Measurements from ENCODE around the gene MYL2. TPM values are rescaled to one million over a fixed set of nuclear protein-coding genes. Genes with fewer than 3 reads are reported as not detected.

MYL2 gene
- total RNA-seq, 1 experiment from 2014 or later, result not detected

DNA sequence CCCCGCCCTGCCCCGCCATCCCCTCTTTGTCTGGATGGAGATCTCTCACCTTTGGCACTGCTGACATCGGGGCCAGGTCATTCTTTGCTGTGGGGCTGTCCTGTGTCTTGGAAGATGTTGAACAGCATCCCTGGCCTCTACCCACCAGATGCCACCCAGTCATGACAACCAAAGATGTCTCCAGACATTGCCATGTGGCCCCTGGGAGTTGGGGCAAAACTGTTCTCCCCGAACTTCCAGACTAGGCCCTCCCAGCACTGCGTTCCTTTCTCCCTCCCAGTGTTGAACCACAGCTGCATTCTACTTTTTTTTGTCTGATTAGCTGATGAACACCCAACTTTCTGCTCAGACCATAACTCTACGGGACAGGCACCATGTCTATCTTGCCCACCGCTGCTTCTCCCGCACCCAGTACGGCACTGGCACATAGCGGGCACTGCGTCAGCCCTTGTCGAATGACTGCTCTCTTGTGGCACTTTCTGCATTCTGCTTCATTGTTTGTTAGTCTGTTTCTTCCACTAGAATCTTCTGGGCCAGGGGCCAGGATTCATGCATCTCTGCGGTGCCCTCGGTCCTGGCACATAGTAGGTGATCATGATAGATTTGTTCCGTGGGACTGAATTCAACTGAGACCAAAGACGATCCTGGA, 13.1 kb upstream of the MYL2 start:
- in situ Hi-C loops (cut with HindIII; ENCODE audit: low pct_unique_long_range_greater_than_20kb, low sequenced_read_pairs), result no loop called here
- no peak for DNase-seq (ENCODE audit: low read depth, low spot score)

DNA sequence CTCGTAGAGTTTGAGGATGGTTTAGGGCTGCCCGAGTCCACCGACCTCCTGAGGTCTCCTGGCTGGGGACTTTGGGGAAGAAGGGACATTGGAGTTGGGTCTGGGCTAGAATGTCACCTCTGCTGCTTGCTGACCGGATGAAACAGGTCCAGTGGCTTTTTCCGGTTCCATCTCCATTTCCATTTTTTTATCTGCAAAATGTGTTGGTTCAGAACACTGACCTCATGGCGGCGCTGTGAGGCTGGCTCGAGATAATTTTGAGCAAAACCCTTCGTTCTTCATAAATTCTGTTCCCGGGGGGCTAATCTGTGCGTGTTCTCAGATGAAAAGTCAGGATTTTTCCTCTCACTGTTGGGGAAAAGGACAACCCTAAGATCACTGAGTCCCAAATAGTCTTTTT, 11.7 kb upstream of the MYL2 start:
- in situ Hi-C loops (cut with HindIII; ENCODE audit: low pct_unique_long_range_greater_than_20kb, low sequenced_read_pairs), result no loop called here
- DNase-seq (ENCODE audit: low read depth, low spot score), result peak; percentile 42

DNA sequence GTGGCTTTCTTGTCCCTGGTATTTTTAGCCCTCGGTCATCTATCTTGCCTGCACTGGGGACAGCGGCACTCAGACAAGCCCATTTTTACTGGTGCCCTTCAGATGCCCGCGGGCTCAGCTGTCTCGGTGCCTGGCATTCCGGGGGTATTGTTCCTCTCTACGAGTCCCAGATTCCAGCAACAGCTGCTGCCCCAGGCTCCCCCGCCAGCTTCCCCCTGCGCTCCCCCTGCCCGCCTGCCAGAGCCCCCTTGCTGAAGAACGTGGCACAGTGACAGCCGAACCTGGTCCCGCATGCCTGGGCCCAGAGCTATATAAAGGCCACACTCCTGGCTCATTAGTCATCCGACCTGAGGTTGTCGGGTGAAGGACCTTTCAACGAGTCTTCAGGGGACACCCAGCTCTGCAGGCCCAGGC, 10.9 kb upstream of the MYL2 start:
- no peak for DNase-seq (ENCODE audit: low read depth, low spot score)
- in situ Hi-C loops (cut with HindIII; ENCODE audit: low pct_unique_long_range_greater_than_20kb, low sequenced_read_pairs), result no loop called here

DNA sequence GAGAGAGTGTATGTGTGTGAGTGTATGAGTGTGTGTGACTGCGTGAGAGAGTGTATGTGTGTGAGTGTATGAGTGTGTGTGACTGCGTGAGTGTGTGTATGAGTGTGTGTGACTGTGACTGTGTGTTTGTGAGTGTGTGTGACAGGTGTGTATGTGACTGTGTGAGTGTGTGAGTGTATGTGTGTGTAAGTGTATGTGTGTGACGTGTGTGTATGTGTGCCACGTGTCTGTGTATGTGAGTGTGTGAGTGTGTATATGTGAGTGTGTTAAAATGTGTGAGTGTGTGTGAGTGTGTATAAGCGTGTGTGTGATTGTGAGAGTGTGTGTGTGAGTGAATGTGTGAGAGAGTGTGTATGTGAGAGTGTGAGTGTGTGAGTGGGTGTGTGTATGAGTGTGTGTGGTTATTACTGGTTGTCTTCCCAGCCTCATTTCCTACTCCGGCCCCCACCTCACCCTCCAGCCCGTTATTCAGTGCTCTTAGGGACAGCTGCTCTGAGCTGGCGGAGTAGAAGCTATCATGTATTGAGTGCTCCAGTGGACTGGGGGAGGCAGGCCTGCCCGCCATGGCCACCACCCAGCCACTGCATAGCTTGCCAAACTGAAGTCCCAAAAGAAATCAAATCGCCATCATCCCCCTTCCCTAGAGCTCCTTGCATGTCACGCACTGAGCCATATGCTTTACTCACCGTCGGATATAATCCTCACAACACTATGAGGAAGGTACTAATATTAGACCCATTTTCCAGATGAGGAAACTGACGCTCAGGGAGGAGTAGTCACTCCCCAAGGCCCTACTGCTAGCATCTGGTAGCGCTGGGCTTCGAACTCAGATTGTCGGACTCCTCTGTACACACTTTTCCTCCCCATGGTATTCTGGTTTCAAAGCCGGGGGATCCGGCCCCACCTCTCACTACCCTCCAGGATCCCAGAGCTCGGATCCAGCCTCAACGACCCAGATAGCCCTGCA, 10.3 kb upstream of the MYL2 start:
- in situ Hi-C loops (cut with HindIII; ENCODE audit: low pct_unique_long_range_greater_than_20kb, low sequenced_read_pairs), result no loop called here
- no peak for DNase-seq (ENCODE audit: low read depth, low spot score)

DNA sequence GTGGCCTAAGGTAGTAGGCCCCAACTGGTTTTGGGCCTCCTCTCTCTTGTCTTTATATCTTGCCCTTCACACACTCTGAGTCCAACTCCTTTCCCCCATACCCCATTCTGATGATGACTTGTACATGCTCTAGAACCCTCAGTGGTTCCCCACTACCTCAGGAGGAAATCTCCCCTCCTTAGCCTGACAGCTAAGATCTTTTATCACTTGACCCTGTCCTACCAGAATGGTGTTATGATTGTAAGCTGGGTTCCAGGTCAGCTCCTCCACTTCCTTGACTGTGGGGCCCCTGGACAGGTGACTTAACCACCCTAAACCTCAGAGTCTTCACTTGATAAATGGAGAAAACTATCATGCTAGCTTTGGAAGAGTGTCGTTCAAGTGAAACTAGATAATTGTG, 9.4 kb upstream of the MYL2 start:
- no peak for DNase-seq (ENCODE audit: low read depth, low spot score)
- in situ Hi-C loops (cut with HindIII; ENCODE audit: low pct_unique_long_range_greater_than_20kb, low sequenced_read_pairs), result no loop called here

DNA sequence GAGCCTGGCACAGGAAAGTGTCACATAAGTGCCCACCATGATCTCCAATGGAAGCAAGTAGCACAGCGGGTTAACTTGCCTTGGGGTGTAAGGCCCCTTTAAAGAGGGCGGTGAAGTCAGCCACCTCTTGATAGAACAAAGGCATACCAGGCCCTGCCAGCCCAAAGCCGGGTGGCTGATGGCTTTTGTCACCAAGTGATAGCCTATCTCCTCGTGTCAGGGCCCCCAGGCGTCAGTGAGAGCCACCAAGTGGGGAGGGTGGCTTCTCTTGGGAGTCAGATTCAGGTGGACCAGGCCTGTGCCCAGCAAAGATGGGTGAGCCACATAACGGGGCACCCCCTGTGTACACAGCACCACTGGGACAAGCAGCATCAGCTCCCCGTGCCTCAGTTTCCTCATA, 8.3 kb upstream of the MYL2 start:
- no peak for DNase-seq (ENCODE audit: low read depth, low spot score)
- in situ Hi-C loops (cut with HindIII; ENCODE audit: low pct_unique_long_range_greater_than_20kb, low sequenced_read_pairs), result no loop called here

DNA sequence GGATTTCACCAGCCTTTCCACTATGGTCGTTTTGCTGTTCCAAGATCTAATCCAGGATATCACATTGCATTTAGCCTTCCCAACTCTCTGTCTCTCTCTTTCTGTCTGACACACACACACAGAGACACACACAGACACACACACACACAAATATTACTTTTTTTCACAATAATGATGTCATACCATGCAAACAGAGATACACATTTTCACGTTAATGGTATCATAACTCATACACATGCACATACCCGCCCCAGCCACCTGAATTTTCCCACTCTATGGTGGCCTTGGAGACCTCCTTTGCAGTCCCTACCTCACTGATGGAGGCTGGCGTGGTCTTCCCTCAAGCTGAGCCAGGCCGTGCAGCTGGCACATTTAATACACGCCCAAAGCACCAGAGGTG, 7.2 kb upstream of the MYL2 start:
- in situ Hi-C loops (cut with HindIII; ENCODE audit: low pct_unique_long_range_greater_than_20kb, low sequenced_read_pairs), result no loop called here
- no peak for DNase-seq (ENCODE audit: low read depth, low spot score)

DNA sequence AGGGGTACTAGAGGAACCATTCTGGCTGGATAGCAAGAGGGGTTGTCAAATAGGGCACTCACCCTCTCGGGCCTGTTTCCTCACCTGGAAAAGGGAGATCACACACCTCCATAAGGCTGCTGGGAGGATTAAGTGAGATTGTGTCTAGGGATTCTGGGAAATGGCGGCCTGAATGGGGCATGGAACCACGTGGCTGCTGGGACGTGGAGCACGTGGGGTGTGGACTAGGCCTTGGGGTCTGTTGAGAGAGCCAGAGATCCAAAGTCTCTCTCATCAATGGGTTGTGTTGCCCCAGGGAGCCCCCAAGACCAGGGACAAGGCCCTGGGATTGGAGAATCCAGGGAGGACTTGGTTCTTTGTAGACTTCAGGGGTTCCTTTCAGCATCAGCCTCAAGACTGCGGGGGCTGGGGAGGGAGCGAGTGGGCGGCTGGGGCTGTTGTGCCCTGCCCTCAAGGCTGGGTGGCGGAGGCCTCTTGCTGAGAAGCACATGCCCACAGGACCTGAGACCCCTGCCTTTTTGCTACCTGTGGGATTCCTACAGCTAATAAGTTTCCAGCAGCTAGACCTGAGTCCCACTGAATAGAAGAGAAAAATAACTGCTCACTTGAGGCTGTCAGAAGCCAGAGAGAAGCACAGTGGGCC, 3.4 kb upstream of the MYL2 start:
- in situ Hi-C loops (cut with HindIII; ENCODE audit: low pct_unique_long_range_greater_than_20kb, low sequenced_read_pairs), result no loop called here

DNA sequence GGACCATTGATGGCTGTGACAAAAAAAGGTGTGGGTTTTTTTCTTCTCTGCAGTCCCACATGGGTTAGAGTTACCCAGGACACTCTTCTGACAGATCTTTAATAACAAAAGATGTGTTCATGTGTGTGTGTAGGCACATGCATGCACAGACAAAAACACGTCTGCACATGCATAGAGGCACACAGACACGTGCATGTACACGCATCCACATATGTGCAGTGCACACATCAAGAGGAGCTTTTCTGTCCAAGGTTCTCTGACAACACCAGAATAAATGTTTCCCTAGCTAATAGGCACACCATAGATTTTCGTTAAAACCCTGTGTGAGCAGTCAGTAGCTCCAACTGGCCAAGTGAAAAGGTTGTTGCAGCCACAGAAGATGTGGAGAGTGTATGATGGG, 2.8 kb upstream of the MYL2 start:
- in situ Hi-C loops (cut with HindIII; ENCODE audit: low pct_unique_long_range_greater_than_20kb, low sequenced_read_pairs), result no loop called here
- DNase-seq (ENCODE audit: low read depth, low spot score), result no peak

More for the DNA sequence above, 3.4 kb upstream of the MYL2 start:
- DNase-seq (ENCODE audit: low read depth, low spot score), result no peak

DNA sequence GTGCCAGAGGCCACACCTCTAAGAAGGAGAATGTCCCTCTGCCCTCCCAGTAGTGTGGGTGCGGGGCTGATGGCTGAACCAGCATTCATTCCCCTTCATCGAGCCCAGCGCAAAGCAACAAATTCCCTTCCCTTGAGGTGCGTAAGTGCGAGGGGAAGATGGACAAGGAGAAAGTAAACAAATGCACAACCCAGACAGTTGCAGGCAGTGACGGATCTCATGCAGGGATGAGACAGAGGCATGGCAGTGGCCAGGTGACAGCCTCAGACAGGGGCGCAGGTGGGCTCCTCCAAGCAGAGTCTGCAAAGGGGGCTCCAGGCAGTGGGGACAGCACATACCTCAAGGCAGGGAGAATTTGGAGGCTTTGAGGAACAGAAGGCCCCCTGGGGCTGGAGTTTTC, 2.3 kb upstream of the MYL2 start:
- in situ Hi-C loops (cut with HindIII; ENCODE audit: low pct_unique_long_range_greater_than_20kb, low sequenced_read_pairs), result no loop called here
- no peak for DNase-seq (ENCODE audit: low read depth, low spot score)

DNA sequence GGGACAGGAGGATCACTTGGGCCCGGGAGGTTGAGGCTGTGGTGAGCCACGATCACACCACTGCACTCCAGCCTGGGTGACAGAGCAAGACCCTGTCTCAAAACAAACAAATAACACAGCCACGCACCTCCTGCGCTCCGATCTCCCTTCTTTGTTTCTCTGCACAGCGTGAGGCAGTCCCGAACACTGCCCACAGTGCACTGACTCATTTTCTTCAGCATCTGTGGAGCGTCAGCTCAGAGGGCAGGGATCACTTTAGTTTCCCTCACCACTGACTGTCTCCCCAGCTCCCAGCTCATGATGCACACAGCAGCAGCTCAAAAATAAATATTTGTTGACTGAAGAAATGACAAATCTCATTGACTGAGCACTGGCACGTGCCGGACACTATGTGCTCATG, 883 bp upstream of the MYL2 start:
- in situ Hi-C loops (cut with HindIII; ENCODE audit: low pct_unique_long_range_greater_than_20kb, low sequenced_read_pairs), result no loop called here
- no peak for DNase-seq (ENCODE audit: low read depth, low spot score)

DNA sequence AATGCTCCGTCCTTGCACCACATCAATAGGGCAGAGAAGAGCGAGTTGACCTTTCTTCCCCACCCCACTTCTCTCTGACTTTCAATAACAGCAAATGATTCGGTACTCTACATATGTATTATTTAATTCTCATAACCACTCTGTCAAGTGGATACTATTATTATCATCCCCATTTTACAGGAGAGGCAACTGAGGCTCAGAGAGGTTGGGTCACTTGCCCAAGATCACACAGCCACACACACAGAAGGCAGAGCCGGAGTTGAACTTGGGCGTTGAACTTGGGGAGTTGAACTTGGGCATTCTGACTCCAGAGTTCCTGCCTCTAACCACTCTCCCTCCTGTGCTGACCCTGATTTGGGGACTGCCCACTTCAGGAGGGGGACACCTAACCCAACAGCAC, 659 bp downstream of the MYL2 start:
- in situ Hi-C loops (cut with HindIII; ENCODE audit: low pct_unique_long_range_greater_than_20kb, low sequenced_read_pairs), result no loop called here
- no peak for DNase-seq (ENCODE audit: low read depth, low spot score)

DNA sequence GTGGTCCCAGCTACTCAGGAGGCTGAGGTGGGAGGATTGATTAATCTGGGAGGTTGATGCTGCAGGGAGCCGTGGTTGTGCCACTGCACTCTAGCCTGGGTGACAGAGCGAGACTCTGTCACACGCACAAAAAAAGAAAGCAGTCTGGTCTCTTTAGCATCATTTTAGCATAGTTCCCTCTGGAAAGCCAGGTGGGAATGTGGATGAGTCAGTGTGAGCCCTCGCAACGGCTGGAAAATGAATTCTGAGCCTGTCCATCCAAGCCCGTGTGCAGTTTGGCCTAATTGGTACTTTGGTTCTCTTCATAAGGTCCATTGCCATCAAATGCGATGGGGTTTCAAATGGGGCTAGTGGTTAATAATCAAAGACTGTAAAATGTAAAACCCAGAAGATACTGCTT, 2.4 kb downstream of the MYL2 start:
- in situ Hi-C loops (cut with HindIII; ENCODE audit: low pct_unique_long_range_greater_than_20kb, low sequenced_read_pairs), result no loop called here
- no peak for DNase-seq (ENCODE audit: low read depth, low spot score)

DNA sequence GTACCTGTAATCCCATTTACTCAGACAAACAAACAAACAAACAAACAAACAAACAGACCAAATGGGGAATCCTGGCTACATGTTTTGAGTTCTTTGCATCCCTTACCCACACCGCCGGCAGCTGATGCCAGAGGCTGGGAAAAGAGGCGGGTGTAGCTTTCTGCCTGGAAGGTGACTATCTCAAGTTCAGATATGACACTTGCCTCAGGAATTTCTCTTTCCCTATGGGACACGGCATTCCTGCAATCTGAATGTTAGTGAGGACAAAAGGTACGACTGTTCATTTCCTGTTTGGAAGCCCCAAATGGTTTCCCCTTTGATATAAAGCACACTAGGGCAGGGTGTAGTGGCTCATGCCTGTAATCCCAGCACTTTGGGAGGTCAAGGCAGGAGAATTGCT, 2.9 kb downstream of the MYL2 start:
- in situ Hi-C loops (cut with HindIII; ENCODE audit: low pct_unique_long_range_greater_than_20kb, low sequenced_read_pairs), result no loop called here
- DNase-seq (ENCODE audit: low read depth, low spot score), result peak; percentile 42

DNA sequence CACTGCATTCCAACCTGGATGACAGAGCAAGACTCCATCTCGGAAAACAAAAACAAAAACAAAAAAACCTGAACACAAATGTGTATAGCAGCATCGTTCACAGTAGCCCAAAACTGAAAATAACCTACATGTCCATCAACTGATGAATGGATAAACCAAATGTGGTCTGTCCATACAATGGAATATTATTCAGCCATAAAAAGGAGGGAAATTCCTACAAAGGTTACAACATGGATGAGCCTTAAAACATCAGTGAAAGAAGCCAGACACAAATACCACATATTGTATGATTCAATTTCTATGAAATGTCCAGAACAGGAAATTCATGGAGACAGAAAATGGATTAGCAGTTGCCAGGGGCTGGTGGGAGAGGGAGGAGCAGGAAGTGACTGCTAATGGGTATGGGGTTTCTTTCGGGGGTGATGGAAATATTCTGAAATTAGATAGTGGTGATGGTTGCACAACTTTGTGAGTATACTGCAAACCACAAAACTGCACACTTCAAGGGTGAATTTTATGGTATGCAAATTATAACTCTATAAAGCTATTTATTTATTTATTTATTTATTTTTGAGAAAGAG, 4.0 kb downstream of the MYL2 start:
- in situ Hi-C loops (cut with HindIII; ENCODE audit: low pct_unique_long_range_greater_than_20kb, low sequenced_read_pairs), result no loop called here
- no peak for DNase-seq (ENCODE audit: low read depth, low spot score)

DNA sequence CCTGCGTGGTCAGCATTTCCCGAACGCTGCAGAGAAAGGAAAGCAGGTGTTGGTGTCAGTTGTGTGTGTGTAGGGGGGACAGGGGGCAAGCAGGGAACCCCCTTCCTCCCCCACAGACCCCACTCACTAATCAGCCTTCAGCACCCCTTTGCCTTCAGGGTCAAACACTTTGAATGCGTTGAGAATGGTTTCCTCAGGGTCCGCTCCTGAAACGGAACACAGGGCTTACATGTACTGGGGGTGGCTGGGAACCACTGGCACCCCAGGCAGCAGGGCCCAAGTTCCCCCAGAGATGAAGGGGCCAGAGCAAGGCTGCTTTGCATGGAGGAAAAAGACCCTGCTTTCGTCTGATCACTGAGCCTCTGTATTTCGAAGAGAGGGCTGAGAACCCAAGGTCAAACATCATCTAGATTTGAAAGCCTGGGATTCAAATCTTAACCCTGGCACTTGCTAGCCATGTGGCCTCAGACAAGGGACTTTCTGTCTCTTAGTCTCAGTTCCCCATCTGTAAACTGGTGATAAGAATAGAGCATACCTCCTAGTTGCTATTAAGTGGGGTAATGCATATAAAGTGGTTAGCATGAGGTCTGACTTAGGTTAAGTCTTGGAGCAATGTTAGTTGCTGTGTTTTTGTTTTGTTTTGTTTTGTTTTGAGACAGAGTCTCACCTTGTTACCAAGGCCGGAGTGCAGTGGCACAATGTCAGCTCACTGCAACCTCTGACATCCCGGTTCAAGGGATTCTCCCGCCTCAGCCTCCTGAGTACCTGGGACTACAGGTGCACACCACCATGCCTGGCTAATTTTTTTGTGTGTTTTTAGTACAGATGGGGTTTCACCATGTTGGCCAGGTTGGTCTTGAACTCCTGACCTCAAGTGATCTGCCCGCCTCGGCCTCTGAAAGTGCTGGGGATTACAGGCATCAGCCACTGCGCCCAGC, 7.0 kb downstream of the MYL2 start:
- in situ Hi-C loops (cut with HindIII; ENCODE audit: low pct_unique_long_range_greater_than_20kb, low sequenced_read_pairs), result no loop called here
- no peak for DNase-seq (ENCODE audit: low read depth, low spot score)

DNA sequence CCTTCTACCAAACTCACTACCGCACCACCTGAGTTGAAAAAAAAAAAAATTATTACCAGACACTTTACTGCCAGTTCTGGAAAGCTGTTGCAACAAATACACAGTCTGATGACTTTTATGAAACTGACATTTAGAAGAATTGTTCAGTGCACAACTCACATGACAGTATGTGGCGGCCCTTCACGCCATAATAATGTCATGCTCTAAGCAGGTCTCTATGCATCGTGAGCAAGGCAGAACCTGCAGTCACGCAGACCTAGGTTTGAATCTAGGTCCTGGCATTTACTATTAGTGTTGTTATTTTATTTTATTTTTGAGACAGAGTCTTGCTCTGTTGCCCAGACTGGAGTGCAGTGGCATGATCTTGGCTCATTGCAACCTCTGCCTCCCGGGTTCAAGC, 8.1 kb downstream of the MYL2 start:
- in situ Hi-C loops (cut with HindIII; ENCODE audit: low pct_unique_long_range_greater_than_20kb, low sequenced_read_pairs), result no loop called here
- peak; percentile 27 for DNase-seq (ENCODE audit: low read depth, low spot score)
